ENCODE results near the gene PPP6R2.

Gene PPP6R2

GRCh38 chr22:50469377-50470305, 126.5 kb downstream of the PPP6R2 start:
- Mint-ChIP-seq H3K4me1 (peaks cover 40% of the 10 kb centered on the region), H3K4me3 (no peak overlapping the region), H3K27ac (no peak overlapping the region), H3K27me3 (ENCODE audit: low read depth, poor library complexity) (no peaks in the 10 kb centered on the region), H3K9me3 (no peaks in the 10 kb centered on the region), H3K36me3 (ENCODE audit: low read depth) (peaks cover 10% of the 10 kb centered on the region)
- no peak for DNase-seq
- no peak for TF ChIP-seq CTCF (IDR thresholded peaks at IDR 0.05)

- H3K4me3 Mint-ChIP-seq, result no peak overlapping the region
- H3K36me3 Mint-ChIP-seq (ENCODE audit: low read depth), result peaks cover 10% of the 10 kb centered on the region
- H3K27ac Mint-ChIP-seq, result no peak overlapping the region
- TF ChIP-seq CTCF (IDR thresholded peaks at IDR 0.05), result no peak
- H3K9me3 Mint-ChIP-seq, result no peaks in the 10 kb centered on the region
- peaks cover 44% of the 10 kb centered on the region for H3K4me1 Mint-ChIP-seq
- DNase-seq, result no peak
- H3K27me3 Mint-ChIP-seq (ENCODE audit: low read depth, poor library complexity), result no peaks in the 10 kb centered on the region
Observed at GRCh38 chr22:50470491-50470890, 127.4 kb downstream of the PPP6R2 start.

- H3K4me3 Mint-ChIP-seq, result no peak overlapping the region
- no peak for DNase-seq
- no peaks in the 10 kb centered on the region for H3K27me3 Mint-ChIP-seq (ENCODE audit: low read depth, poor library complexity)
- H3K9me3 Mint-ChIP-seq, result no peaks in the 10 kb centered on the region
- TF ChIP-seq CTCF (IDR thresholded peaks at IDR 0.05), result no peak
- peaks cover 8% of the 10 kb centered on the region for H3K36me3 Mint-ChIP-seq (ENCODE audit: low read depth)
- H3K27ac Mint-ChIP-seq, result no peak overlapping the region
- peaks cover 48% of the 10 kb centered on the region for H3K4me1 Mint-ChIP-seq
Observed at GRCh38 chr22:50471197-50471847, 128.2 kb downstream of the PPP6R2 start.

- peaks cover 2% of the 10 kb centered on the region for H3K36me3 Mint-ChIP-seq (ENCODE audit: low read depth)
- peaks cover 3% of the 10 kb centered on the region for H3K27me3 Mint-ChIP-seq (ENCODE audit: low read depth, poor library complexity)
- peaks cover 55% of the 10 kb centered on the region for H3K4me1 Mint-ChIP-seq
- H3K4me3 Mint-ChIP-seq, result peak overlapping the region; percentile 20
- no peak for DNase-seq
- no peak for TF ChIP-seq CTCF (IDR thresholded peaks at IDR 0.05)
- H3K27ac Mint-ChIP-seq, result no peak overlapping the region
- no peaks in the 10 kb centered on the region for H3K9me3 Mint-ChIP-seq
Observed at GRCh38 chr22:50471962-50472361, 128.8 kb downstream of the PPP6R2 start.

GRCh38 chr22:50473088-50473487, 130.0 kb downstream of the PPP6R2 start:
- no peak for DNase-seq
- peak overlapping the region; percentile 36 for H3K27ac Mint-ChIP-seq
- peak overlapping the region; percentile 91 for H3K4me3 Mint-ChIP-seq
- no peaks in the 10 kb centered on the region for H3K9me3 Mint-ChIP-seq
- no peak for TF ChIP-seq CTCF (IDR thresholded peaks at IDR 0.05)
- H3K4me1 Mint-ChIP-seq, result peaks cover 65% of the 10 kb centered on the region
- peaks cover 7% of the 10 kb centered on the region for H3K27me3 Mint-ChIP-seq (ENCODE audit: low read depth, poor library complexity)
- no peaks in the 10 kb centered on the region for H3K36me3 Mint-ChIP-seq (ENCODE audit: low read depth)

All from nephron progenitor cell (in vitro differentiated cells).